NCI-H2029 treated with DMSO at 0.1 percent for 48 hours (cell line): ENCODE data around the gene SLC40A1.

Experiments used
- DNase-seq: peaks from one replicate; lab custom pipeline; 2025; lab: John Stamatoyannopoulos, UW

Gene SLC40A1

GRCh38 chr2:189511960-189512319 is 68.6 kb downstream of the SLC40A1 start:
- DNase-seq, result no peak

GRCh38 chr2:189511210-189511959 is 69.2 kb downstream of the SLC40A1 start:
- DNase-seq, result no peak
